Umbilical cord (tissue), 2 donors: ENCODE measurements around the gene RAB22A. TPM values are rescaled to one million over a fixed set of nuclear protein-coding genes. Genes with fewer than 3 reads are reported as not detected.

Experiments used
- DNase-seq: peaks from one replicate; pipeline ENCODE4 v3.0.0-alpha.2; 2015; ENCODE audit warnings: low spot score
- total RNA-seq: library from RNA; depleted of rRNA; stranded (reverse); fragments of >200 nt; gene quantifications from one replicate; pipeline ENCODE4 v1.2.3, GENCODE V29; 2014; ENCODE audit warnings: low replicate concordance; ENCODE audit not compliant: insufficient read depth

RAB22A gene
- 13.0 TPM for total RNA-seq

- peak; percentile 79 for DNase-seq
Measured at GRCh38 chr20:58309591-58310290, at the start of gene RAB22A. Gene RAB22A (plus strand): TSS chr20:58309715. CDS start chr20:58309977, 262 bp downstream.

DNA sequence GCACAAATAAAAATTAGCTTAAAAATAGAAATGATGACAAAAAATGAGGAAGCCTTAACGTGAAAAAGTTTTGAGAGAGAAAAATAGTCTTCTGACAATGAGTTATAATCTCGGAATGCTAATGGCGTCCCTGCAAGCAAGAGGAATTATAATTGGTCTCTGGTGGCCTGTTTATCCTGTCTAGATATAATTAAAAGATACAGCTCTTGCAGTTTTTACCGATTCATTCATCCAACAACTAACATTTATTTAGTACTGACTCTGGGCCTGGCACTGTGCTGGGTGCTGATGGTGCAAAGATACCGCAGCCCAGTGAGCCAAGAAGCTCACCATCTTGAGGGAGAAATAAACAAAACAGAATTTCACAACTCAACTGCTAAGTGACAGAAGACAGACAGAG lies 49.5 kb upstream of the RAB22A start:
- no peak for DNase-seq

- DNase-seq: no peak
Measured at GRCh38 chr20:58261660-58262059, 47.9 kb upstream of the RAB22A start.

DNA sequence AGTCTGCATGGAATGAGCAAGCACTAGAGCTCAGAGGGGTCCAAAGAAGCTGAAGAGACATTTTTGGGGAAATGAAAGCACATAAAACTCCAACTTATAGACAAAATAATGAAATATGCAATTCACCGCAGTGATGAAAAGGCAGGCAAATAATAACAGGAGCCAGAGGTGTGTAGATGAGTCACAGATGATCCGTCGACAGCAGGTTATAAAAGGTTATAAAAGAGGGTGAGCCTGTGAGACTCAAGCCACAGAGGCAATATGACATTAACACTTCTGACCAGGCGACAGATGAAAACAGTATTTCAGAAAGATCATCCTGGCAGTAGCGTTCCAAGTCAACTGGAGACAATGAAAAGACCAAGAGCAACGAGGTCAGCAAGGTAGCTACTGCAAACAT lies 45.2 kb upstream of the RAB22A start:
- no peak for DNase-seq

GRCh38 chr20:58267389-58268215 lies 41.9 kb upstream of the RAB22A start:
- no peak for DNase-seq

GRCh38 chr20:58268421-58268821 lies 41.1 kb upstream of the RAB22A start:
- no peak for DNase-seq

- DNase-seq: no peak
Measured at GRCh38 chr20:58268936-58269619, 40.4 kb upstream of the RAB22A start.

DNA sequence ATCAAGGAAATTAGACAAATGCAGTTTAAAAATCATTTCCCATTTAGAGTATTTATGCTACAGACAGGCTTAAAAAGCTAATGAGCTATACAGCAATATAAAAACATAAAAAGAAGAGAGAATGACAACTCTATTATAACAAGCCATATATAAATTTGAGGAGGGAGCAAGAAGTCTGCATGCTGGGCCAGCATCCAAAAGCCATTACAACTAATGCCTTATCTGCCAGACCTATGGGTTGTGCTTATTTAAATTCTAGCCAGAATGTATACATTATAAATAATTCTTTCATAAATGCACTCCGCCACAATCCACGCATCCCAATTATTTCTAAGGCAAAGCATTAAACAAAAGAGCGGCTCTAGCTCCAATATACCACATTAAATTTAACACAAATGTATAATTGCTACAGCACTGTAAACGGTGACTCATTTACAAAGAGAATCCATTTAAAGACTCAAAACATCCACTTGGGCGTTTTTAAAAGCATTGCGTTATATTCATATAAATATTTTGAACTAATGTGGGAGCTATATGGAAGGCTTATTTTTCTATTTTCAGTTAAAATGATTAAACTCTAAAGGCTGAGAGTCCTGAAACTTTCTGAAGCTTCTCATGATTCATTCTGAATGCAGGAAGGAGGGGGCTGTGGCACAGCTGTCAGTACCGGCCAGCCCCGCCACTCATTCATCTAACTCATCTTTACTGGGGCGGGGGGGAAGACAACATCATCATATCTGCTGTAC lies 37.7 kb upstream of the RAB22A start:
- DNase-seq: peak; percentile 79

DNA sequence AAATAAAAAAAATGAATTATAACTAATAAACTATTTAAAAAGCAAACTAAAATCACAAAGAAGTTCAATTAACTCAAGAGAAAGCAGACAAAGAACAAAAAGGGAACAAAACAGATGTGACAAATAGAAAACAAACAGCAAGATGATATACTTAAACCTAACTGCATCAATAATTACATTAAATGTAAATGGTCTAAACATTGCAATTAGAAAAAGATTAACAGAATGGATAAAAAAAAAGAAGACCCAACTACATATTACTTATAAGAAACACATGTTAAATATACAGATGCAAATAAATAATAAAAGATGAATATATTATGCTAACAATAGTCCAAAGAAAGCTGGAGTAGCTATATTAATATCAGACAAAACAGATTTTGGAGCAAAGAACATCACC lies 35.1 kb upstream of the RAB22A start:
- DNase-seq: no peak

DNA sequence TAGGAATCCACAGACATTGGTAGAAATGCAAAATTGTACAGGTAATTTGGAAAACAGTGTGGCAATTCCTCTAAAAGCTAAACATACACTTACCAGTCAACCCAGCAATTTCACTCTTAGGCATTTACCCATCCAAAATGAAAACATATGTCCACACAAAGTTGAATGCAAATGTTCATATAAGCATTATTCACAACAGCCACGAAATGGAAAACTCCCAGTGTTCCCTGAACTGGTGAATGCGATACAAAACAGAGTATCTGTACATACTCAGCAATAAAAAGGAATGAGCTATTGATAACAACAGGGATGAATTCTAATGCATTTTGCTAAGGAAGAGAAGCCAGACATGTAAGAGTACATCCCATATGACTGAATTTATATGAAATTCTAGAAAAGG lies 32.4 kb upstream of the RAB22A start:
- peak; percentile 38 for DNase-seq

DNA sequence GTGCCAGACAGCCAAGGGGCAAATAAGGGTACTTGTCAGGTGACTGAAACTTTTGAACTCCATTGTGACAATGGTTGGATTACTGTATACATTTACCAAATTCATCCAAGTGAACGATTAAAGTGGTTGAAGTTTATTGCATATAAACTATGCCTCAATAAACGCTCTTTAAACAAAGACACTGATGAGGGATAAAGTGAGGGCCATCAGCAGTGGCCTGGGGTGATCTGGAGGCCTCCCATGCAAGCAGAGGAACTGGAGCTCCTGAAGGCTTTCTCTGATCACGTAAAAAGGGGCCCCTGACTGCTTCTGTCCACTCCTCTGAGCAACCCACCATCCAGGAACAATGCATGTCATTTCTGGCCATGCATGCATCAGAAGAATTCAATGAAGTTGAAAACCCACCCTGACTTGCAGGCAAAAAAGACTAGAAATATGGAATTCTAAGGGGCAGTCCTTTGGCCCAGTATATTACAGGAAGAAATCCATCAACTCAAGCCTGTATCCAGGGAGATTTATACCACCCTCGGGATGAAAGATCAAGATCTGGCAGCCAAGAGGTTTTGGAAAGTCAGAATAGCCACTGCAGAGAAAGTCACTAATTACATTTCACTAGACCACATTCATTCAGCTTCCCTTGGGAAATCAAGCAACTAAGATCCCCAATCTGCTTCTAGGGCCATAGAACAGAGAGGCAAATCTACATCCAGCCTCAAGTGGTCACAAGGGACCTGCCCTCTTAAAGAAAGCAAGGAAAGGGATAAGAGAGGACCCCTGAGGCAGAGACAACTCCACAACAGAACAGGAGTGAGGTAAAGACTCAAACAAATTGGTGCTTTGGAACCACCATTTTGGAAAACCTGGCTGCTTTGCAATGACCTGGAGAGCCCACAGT lies 31.7 kb upstream of the RAB22A start:
- no peak for DNase-seq

DNA sequence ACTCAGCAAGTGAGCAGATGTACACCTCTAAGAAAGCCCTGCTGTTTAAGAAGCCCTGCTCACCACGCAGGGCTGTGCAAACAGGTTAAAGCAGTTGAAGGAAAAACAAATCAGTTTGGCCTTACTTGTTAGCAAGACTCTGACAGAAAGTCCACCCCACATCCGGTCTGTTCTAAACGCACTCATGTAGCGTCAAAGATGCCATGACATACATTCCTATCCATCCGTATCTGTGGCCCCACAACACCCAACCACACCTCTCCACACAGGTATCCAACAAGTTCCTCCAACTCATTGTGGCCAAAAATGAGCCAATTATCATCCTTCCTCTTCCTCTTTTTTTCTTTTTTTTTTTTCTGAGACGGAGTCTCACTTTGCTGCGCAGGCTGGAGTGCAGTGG lies 22.8 kb upstream of the RAB22A start:
- DNase-seq: no peak

DNA sequence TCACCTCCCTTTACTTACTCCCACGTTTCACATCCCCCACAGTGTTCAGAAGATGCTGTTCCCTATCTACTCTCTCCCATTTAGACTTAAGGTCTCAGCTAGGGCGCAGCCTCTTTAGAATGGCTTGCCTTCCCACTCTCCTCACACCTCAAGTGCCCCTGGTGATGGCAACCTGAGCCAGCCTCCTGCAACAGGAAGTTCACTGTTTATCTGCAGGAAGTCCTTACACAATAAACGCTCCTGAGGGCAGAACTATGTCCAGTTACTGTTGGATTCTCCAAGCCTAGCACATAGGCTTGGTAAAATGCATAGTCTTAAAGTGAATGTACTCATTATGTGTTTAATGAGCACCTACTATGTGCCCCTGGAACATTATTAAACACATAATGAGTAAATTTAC lies 21.9 kb upstream of the RAB22A start:
- DNase-seq: no peak

- no peak for DNase-seq
Measured at GRCh38 chr20:58289143-58289542, 20.4 kb upstream of the RAB22A start.

- DNase-seq: no peak
Measured at GRCh38 chr20:58293453-58293852, 16.1 kb upstream of the RAB22A start.

- no peak for DNase-seq
Measured at GRCh38 chr20:58294497-58295455, 14.7 kb upstream of the RAB22A start.

GRCh38 chr20:58296051-58296837 lies 13.3 kb upstream of the RAB22A start:
- DNase-seq: no peak

DNA sequence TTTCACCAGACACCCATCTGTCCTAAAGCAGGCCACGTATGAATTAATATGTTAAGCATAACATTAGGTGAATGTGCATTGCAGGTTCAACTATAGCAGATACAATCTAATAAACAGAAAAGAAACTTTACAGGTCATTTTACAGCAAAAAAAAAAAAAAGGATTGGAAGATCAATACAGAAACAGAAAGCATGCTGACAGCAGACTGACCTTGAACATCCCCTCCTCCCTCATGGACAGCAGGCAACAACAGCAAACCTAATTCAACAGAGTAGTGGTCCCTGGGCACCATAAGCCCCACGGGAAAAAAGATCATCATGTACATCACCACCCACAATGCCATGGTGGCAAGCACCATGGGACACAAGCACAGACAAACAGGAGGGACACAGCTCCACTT lies 12.1 kb upstream of the RAB22A start:
- DNase-seq: no peak

DNA sequence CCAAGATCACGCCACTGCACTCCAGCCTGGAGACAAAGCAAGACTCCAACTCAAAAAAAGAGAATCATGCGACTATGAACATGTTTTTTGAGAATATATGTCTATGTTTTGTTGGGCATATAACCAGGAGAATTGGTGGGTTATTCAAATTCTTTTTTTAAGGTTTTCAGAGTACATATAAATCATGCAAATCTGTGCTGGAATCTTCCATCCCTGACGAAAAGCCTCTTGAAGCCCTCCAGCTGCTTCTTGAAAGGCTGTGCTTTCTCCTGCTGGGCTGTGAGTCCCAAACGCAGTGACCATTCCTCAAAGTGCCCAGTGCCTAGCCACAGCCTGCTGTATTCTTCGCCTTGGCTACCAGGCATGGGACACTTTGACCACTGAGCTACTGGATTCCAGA lies 9.2 kb upstream of the RAB22A start:
- DNase-seq: no peak
